HCT116 (cell line): ENCODE results near the gene RCN2. TPM values are rescaled to one million over a fixed set of nuclear protein-coding genes. Genes with fewer than 3 reads are reported as not detected.

Experiments used
- ATAC-seq: fragments of 200-7000 bp; cut with Tn5 transposase; 2 replicates; pipeline ENCODE4 v1.9.1; 2020; ENCODE audit warnings: mild to moderate bottlenecking, moderate library complexity
- BruUV-seq: library from RNA; stranded (reverse); fragments of 400-500 nt; replicated peaks from 2 replicates; lab custom pipeline; 2021; lab: Mats Ljungman, UMichigan
- CTCF ChIA-PET: fragments of 300-600 bp; sonication (Branson Sonifier 250); formaldehyde crosslinking; loops from one replicate; lab custom pipeline; 2021; ENCODE audit warnings: antibody characterized with exemption; lab: Charles Lee
- POLR2A ChIA-PET: fragments of 300-600, 350-600 bp; sonication (Branson Sonifier 250); formaldehyde crosslinking; loops from one replicate; lab custom pipeline; 2021; ENCODE audit warnings: antibody characterized with exemption; lab: Charles Lee
- RAD21 ChIA-PET, 2 experiments: fragments of 300-600 bp; sonication (Branson Sonifier 250); formaldehyde crosslinking; loops; one replicate each; lab custom pipeline; 2023; ENCODE audit warnings: low total read pairs in 2 of 2; ENCODE audit not compliant: uncharacterized antibody in 2 of 2, unreplicated experiment in 2 of 2, low non-redundant PET in 1 of 2; lab: Charles Lee
- DNase-seq: peaks from one replicate; pipeline ENCODE4 v3.0.0-alpha.2; 2010; ENCODE audit warnings: low read depth, low spot score
- H2AFZ ChIP-seq: fragments of 200-600 bp; shearing (Covaris generic), sonication (generic); 2 replicates; pipeline ENCODE4 v1.6.1; 2017; ENCODE audit warnings: low read depth, mixed run types, mixed read lengths, antibody characterized with exemption, low read length; ENCODE audit not compliant: poor library complexity, severe bottlenecking
- H3K27ac ChIP-seq: 2 replicates; pipeline ENCODE4 v1.5.1; 2012; ENCODE audit warnings: low read depth, low read length
- H3K27me3 ChIP-seq: fragments of 200-600 bp; sonication (generic); 2 replicates; pipeline ENCODE4 v1.6.1; 2016; ENCODE audit warnings: mixed run types, low read length, mixed read lengths; ENCODE audit not compliant: insufficient read depth
- H3K36me3 ChIP-seq, 2 experiments: fragments of 200-500 bp in 1 of 2; fragments of 200-600 bp in 1 of 2; sonication (Bioruptor generic) in 1 of 2; sonication (generic) in 1 of 2; 2 replicates each; pipeline versions ENCODE4 v1.5.1 to v1.6.1; 2014 to 2016; ENCODE audit warnings: low read length in 2 of 2, inconsistent platforms in 1 of 2, mixed read lengths in 1 of 2, mixed run types in 1 of 2; ENCODE audit not compliant: insufficient read depth in 2 of 2, control insufficient read depth in 1 of 2
- H3K4me1 ChIP-seq, 2 experiments: fragments of 200-600 bp in 1 of 2; sonication (generic) in 1 of 2; 2 replicates each; pipeline versions ENCODE4 v1.5.1 to v1.6.1; 2012 to 2017; ENCODE audit warnings: low read length in 2 of 2, inconsistent platforms in 1 of 2, mild to moderate bottlenecking in 1 of 2, mixed read lengths in 1 of 2, mixed run types in 1 of 2, moderate library complexity in 1 of 2; ENCODE audit not compliant: insufficient read depth in 2 of 2, control insufficient read depth in 1 of 2
- H3K4me2 ChIP-seq: fragments of 200-600 bp; sonication (generic); 2 replicates; pipeline ENCODE4 v1.6.1; 2017; ENCODE audit warnings: mixed run types, low read length, mixed read lengths
- H3K4me3 ChIP-seq, 2 experiments: fragments of 200-600 bp in 1 of 2; sonication (generic) in 1 of 2; replicated peaks in 1 of 2; 2 replicates each; pipeline ENCODE4 v1.5.1; 2011 to 2016; ENCODE audit warnings: low read length in 2 of 2, control low read depth in 1 of 2, low read depth in 1 of 2, mild to moderate bottlenecking in 1 of 2, mixed read lengths in 1 of 2, mixed run types in 1 of 2
- H3K79me2 ChIP-seq: fragments of 200-600 bp; sonication (generic); 2 replicates; pipeline ENCODE4 v1.6.1; 2017; ENCODE audit warnings: mild to moderate bottlenecking, mixed run types, low read length, moderate library complexity, mixed read lengths; ENCODE audit not compliant: insufficient read depth
- H3K9ac ChIP-seq: fragments of 200-600 bp; sonication (generic); 2 replicates; pipeline ENCODE4 v1.6.1; 2016; ENCODE audit warnings: low read length, mixed read lengths
- H3K9me2 ChIP-seq: fragments of 200-600 bp; sonication (generic), shearing (Covaris generic); 2 replicates; pipeline ENCODE4 v1.6.1; 2017; ENCODE audit warnings: mixed run types, mild to moderate bottlenecking, moderate library complexity; ENCODE audit not compliant: insufficient read depth
- H3K9me3 ChIP-seq, 2 experiments: fragments of 200-500 bp in 1 of 2; fragments of 200-600 bp in 1 of 2; sonication (Bioruptor generic) in 1 of 2; sonication (generic) in 1 of 2; 2 replicates each; pipeline ENCODE4 v1.6.1; 2014 to 2017; ENCODE audit warnings: low read length in 2 of 2, mixed read lengths in 2 of 2, inconsistent platforms in 1 of 2, low read depth in 1 of 2, mild to moderate bottlenecking in 1 of 2, mixed run types in 1 of 2, moderate library complexity in 1 of 2; ENCODE audit not compliant: control insufficient read depth in 1 of 2, insufficient read depth in 1 of 2
- H4K20me1 ChIP-seq: fragments of 200-600 bp; sonication (generic), shearing (Covaris generic); 2 replicates; pipeline ENCODE4 v1.6.1; 2017; ENCODE audit warnings: mixed run types, mild to moderate bottlenecking, moderate library complexity; ENCODE audit not compliant: insufficient read depth
- ATF3 ChIP-seq: IDR thresholded peaks from 2 replicates; pipeline ENCODE4 v1.6.1; 2012
- CEBPB ChIP-seq: IDR thresholded peaks from 2 replicates; pipeline ENCODE4 v1.6.1; 2012; ENCODE audit warnings: low read depth
- CTCF ChIP-seq, 3 experiments: fragments of 200-600 bp in 1 of 3; sonication (generic) in 1 of 3; IDR thresholded peaks in 2 of 3; conservative IDR thresholded peaks in 1 of 3; 2 replicates each; pipeline ENCODE4 v1.5.1; 2012 to 2017; ENCODE audit warnings: low read depth in 2 of 3, low read length in 2 of 3, antibody characterized with exemption in 1 of 3, borderline replicate concordance in 1 of 3, control low read depth in 1 of 3, mild to moderate bottlenecking in 1 of 3, mixed read lengths in 1 of 3, mixed run types in 1 of 3, moderate library complexity in 1 of 3; ENCODE audit not compliant: insufficient read depth in 1 of 3
- EGR1 ChIP-seq: IDR thresholded peaks from 2 replicates; pipeline ENCODE4 v1.6.1; 2012; ENCODE audit warnings: low read depth
- ELF1 ChIP-seq: IDR thresholded peaks from 2 replicates; pipeline ENCODE4 v1.6.1; 2012; ENCODE audit warnings: low read depth, borderline replicate concordance
- EZH2phosphoT487 ChIP-seq: fragments of 200-600 bp; IDR thresholded peaks from 2 replicates; pipeline ENCODE4 v1.6.1; 2018; ENCODE audit warnings: antibody characterized with exemption, borderline replicate concordance
- FOSL1 ChIP-seq: IDR thresholded peaks from 2 replicates; pipeline ENCODE4 v1.6.1; 2012; ENCODE audit warnings: low read depth
- JUND ChIP-seq: IDR thresholded peaks from 2 replicates; pipeline ENCODE4 v1.6.1; 2012
- RAD21 ChIP-seq: IDR thresholded peaks from 2 replicates; pipeline ENCODE4 v1.6.1; 2012; ENCODE audit warnings: low read depth, mild to moderate bottlenecking
- SIN3A ChIP-seq: IDR thresholded peaks from 2 replicates; pipeline ENCODE4 v1.6.1; 2012; ENCODE audit warnings: low read depth
- SRF ChIP-seq: IDR thresholded peaks from 2 replicates; pipeline ENCODE4 v1.6.1; 2012; ENCODE audit warnings: low read depth
- TCF7L2 ChIP-seq: IDR thresholded peaks from 2 replicates; pipeline ENCODE4 v1.7.0; 2011; ENCODE audit warnings: borderline replicate concordance, inconsistent platforms; ENCODE audit not compliant: insufficient read depth, insufficient read length; ENCODE audit errors: extremely low read depth
- ZBTB33 ChIP-seq: IDR thresholded peaks from 2 replicates; pipeline ENCODE4 v1.6.1; 2011; ENCODE audit warnings: mild to moderate bottlenecking, low read length, moderate library complexity; ENCODE audit not compliant: insufficient replicate concordance; ENCODE audit errors: extremely low read depth
- ZFX ChIP-seq: fragments of 450-650 bp; IDR thresholded peaks from 2 replicates; pipeline ENCODE4 v1.6.1; 2017
- intact Hi-C: fragments of 100-400 bp; cut with micrococcal nuclease; formaldehyde crosslinking; loops from 2 replicates; pipeline ENCODE4 v1.10.0; 2022
- total RNA-seq: library from RNA; stranded (reverse); gene quantifications from one replicate; pipeline ENCODE4 v1.2.1, GENCODE V29; 2021; ENCODE audit not compliant: unreplicated experiment

The RCN2 gene
- total RNA-seq, 1 experiment from 2014 or later: 71.5 TPM

GRCh38 chr15:76987896-76988860, 56.6 kb downstream of the RCN2 start:
- DNase-seq: no peak
- no peak overlapping the region for H3K27ac ChIP-seq
- RAD21 ChIA-PET: no interaction called here
- intact Hi-C loops: no loop called here
- H3K9me3 ChIP-seq: no peaks in the 10 kb centered on the region
- BruUV-seq: no TSS peak
- no peaks in the 10 kb centered on the region for H3K36me3 ChIP-seq
- POLR2A ChIA-PET: no interaction called here
- no peak overlapping the region for H3K4me3 ChIP-seq
- H3K4me2 ChIP-seq: no peak overlapping the region
- no peaks in the 10 kb centered on the region for H4K20me1 ChIP-seq
- H3K27me3 ChIP-seq: no peaks in the 10 kb centered on the region
- CTCF ChIA-PET: no interaction called here
- H2AFZ ChIP-seq: no peak overlapping the region
- H3K79me2 ChIP-seq: no peaks in the 10 kb centered on the region
- TF ChIP-seq SIN3A: no peak
- TF ChIP-seq SRF: no peak
- TF ChIP-seq EZH2phosphoT487: no peak
- no peak for TF ChIP-seq FOSL1
- TF ChIP-seq CEBPB: no peak
- TF ChIP-seq, all 23 proteins: peak for 0
- H3K9ac ChIP-seq: no peak overlapping the region
- H3K9me2 ChIP-seq: no peaks in the 10 kb centered on the region
- no peak for ATAC-seq
- H3K4me1 ChIP-seq: no peaks in the 10 kb centered on the region

- H3K4me1 ChIP-seq: no peaks in the 10 kb centered on the region
- RAD21 ChIA-PET: no interaction called here
- no peaks in the 10 kb centered on the region for H3K36me3 ChIP-seq
- intact Hi-C loops: no loop called here
- H4K20me1 ChIP-seq: no peaks in the 10 kb centered on the region
- CTCF ChIA-PET: no interaction called here
- no peaks in the 10 kb centered on the region for H3K79me2 ChIP-seq
- no peak overlapping the region for H3K27ac ChIP-seq
- H3K27me3 ChIP-seq: no peaks in the 10 kb centered on the region
- no peaks in the 10 kb centered on the region for H3K9me2 ChIP-seq
- POLR2A ChIA-PET: no interaction called here
- H2AFZ ChIP-seq: no peak overlapping the region
- H3K4me3 ChIP-seq: no peak overlapping the region
- BruUV-seq: no TSS peak
- no peak for ATAC-seq
- H3K9ac ChIP-seq: no peak overlapping the region
- H3K9me3 ChIP-seq: no peaks in the 10 kb centered on the region
- DNase-seq: no peak
- no peak overlapping the region for H3K4me2 ChIP-seq
- TF ChIP-seq RAD21 (no peak), ZBTB33 (no peak), JUND (no peak), EGR1 (no peak), ATF3 (no peak), TCF7L2 (no peak), EZH2phosphoT487 (no peak), ZFX (no peak), ELF1 (no peak), CTCF (IDR thresholded peaks at IDR 0.05 in 2 of 3, conservative IDR thresholded peaks at IDR 0.05 in 1 of 3; ENCODE audit: borderline replicate concordance in 1 of 3, insufficient read depth in 1 of 3, low read depth in 2 of 3, low read length in 2 of 3) (no peak)
These were observed 57.6 kb downstream of the RCN2 start for GRCh38 chr15:76988867-76989780.
